HG02840 (cell line): ENCODE results near the gene AQP1.

Experiments
- ATAC-seq: cut with Tn5 transposase; IDR thresholded peaks from one replicate; pipeline ENCODE4 v1.9.1; 2021; ENCODE audit warnings: mild to moderate bottlenecking, moderate library complexity, moderate number of reproducible peaks; ENCODE audit not compliant: unreplicated experiment, low FRiP score

Gene AQP1

DNA sequence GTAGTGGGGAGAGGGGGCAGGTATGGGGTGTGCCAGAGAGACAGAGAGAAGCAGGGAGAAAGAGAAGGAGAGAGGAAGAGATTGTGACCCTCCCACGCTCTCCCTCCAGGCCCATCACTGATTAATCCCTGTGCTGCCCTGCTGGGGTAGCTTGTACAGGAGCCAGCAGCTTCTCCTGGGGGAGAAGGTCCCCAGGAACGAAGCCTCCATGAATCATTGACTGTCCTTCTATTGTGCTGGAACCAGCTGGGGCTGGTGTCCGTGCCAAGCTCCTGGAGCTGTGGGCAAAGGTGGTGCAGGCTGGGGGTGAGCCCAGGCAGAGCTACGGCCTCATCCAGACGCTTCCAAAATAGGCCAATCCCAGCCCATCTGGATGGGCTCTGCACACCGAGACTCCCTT, 20.9 kb downstream of the AQP1 start:
- no peak for ATAC-seq

GRCh38 chr7:30933124-30933974, 21.7 kb downstream of the AQP1 start:
- no peak for ATAC-seq

DNA sequence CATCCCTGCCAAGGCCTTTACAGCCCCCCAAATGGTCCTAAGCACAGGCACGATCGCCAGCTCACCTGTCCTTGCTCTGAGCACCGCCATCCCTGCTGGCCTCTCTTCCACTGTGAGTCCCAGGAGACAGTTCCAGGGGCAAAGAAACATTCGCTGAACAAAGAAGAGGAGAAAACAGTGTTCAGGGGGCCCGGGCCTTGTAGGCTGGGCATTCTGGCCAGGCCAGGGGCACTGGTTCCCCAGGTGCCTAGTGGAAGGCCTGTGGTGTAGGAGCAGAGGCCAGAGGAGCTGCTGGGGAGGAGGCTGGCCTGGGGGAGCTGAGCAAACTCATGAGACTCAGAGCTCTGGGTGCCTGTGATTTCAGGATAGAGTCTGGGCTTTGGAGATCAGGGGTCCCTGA, 22.6 kb downstream of the AQP1 start:
- no peak for ATAC-seq

DNA sequence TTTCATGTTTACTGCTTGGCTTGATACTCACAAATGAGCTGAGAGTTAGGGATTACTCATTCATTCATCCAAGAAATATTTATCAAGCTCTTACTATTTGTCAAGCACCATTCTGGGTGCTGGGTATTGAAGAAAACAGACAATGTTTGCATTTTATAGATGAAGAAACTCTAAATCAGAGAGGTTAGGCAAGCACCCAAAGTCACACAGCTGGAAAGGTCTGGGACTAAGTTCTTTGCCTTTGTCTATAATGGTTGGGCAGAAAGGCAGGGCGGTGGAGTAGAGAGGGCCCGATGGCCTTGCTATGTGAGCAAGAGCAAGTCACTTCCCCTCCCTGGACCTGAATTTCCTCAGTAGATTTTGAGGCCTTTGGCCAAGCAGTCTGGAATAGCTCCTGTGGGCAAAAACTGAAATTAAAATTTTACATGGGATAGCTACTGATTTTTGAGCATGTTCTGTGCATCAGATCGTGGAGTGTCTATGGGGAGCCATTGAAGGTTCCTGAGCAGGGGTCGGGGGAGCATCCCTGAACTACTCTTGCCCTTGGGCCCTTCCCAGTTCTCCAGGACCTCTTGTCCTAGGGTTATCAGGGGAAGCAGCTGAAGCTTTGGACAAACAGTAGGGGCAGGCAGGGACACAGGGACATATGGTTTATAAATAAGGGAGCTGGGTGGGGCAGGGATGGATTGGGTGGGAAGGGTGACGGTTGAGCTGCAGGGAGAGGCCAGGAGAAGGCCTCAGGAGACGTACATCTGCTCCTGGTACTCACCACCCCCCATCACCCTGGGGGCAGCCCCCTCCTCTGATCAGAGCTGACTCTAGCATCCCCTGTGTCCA, 23.3 kb downstream of the AQP1 start:
- no peak for ATAC-seq

DNA sequence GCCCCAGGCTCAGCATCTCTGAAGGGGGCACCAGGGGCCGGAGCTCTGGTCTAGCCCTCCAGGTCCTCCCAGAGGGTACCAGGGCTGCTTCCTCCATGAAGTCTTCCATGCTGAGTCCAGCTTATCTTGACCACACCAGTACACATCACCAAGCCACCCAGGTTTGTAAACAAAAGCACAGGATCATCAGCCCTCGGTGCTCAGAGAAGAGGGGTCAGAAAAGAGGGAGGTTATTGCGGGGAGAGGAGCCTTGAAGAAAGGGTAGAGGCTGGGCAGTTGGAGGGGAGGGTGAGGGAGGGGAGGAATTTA, 23.9 kb downstream of the AQP1 start:
- no peak for ATAC-seq

- ATAC-seq: no peak
Measured at GRCh38 chr7:30936650-30937245, 25.1 kb downstream of the AQP1 start.

DNA sequence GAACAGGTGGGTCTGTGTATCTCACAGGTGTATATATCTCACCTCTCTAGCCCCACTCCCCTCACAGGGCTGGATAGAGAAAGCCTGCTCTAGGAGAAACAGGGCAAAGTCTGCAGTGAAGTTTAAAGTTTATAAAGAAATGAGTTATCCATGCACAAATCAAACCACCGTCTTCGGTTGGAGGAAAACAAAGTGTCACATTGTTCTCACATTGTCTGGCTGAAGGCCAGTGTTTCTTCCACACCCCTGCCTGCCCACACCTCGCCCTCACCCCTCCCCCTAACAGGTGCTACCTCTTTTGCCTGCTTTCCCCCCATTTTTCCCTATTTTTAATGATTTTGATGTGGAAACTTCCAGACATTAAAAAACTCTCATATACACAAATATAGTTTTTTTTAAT, 25.8 kb downstream of the AQP1 start:
- ATAC-seq: no peak

DNA sequence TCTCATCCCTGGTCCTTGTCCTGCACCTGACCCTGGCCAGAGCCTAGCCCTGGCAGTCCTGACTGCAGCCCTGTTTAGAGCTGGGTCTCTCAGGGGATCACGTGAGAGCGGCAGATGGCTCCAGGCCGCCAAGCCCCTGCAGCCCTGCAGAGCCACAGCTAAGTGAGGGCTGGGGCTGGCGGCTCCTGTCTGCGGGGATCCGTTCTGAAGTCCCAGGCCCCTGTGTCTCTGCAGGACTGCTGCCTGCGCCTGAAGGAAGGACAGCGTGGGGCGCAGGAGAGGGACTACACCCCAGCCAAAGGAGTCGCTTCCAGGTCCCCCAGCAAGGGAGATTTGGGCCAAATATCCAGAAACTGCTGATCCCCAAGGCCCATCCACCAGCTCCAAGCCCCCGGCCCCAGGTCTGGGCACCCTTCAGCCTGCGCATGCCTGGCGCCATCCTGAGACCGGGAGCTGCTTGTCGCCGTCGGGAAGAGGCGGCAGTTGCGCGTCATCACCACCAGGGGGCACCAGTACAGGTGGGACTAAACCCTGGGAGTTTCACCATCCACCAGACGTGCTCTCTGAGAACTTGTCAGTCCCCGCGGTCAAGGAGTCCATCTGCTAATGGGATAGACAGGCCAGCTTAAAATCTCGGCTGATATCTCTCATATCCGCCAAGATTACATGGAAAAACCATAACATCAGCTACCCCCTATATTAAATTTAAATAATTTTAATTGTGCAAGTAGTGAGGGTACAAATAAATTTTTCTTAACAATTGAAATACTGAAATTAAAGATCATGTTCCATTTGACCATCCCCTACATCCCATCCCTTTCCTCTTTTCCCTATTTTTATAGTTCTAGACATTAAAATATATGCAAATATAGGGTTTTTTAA, 27.0 kb downstream of the AQP1 start:
- peak; percentile 86 for ATAC-seq

- ATAC-seq: no peak
Measured at GRCh38 chr7:30941582-30942323, 30.1 kb downstream of the AQP1 start.

DNA sequence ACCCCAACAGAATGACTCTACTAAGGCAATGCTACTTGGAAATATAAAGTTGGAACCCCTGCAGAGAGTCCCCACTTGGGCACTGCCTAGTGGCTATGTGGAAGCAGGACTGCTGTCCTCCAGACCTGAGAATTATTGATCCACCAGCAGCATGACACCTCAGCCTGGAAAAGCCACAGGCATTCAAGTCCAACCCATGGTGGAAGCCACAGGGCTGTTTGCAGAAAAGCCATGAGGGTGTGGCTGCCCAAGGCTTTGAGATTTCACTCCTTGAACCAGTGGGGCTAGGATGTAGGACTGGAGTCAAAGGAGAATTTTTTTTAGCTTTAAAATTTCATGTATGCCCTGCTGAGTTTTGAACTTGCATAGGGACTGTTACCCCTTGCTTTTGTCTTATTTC, 38.5 kb downstream of the AQP1 start:
- no peak for ATAC-seq

GRCh38 chr7:30954914-30955313, 43.3 kb downstream of the AQP1 start:
- no peak for ATAC-seq

GRCh38 chr7:30956704-30957103, 45.1 kb downstream of the AQP1 start:
- no peak for ATAC-seq

GRCh38 chr7:30963842-30964241, 52.2 kb downstream of the AQP1 start, which contains the start of gene GHRHR:
TSS of gene GHRHR (plus strand) at chr7:30963953. CDS start at chr7:30964069, 116 bp downstream.
- ATAC-seq: no peak

DNA sequence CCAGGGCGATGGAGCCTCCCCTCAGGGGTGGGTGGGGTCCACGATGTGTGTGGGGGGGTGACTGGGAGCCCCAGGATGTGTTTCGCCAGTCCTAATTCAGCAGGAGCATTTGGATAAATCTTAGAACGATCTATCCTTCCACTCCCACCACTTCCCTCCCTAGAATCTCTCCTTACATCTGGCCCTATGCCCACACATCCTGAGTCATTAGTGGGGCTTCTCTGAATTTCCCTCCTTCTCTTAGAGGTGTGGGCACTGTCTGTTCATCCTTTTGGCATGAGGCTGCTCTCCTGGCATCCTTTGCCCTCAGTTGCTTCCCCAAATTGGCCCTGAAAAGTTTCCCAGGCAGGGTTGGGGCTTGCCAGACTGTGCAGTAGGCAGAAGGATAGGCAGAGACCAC, 53.7 kb downstream of the AQP1 start:
- no peak for ATAC-seq

- ATAC-seq: no peak
Measured at GRCh38 chr7:30965883-30966282, 54.2 kb downstream of the AQP1 start.

DNA sequence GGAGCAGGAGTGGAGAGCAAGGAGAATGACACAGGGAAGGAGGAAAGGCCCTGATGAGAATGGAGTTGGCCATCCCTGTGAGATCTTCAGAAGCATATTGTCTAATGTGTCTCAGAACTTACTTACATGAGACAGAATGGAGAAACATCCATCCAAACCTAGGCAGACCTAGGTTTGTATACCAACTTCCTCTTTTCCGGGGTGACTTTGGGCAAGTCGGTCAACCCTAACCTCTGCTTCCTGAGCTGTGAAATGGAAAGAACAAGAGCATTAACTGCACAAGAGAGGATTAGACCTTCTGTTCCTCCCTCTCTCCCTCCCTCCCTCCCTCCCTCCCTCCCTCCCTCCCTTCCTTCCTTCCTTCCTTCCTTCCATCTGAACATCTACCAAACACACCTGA, 56.6 kb downstream of the AQP1 start:
- ATAC-seq: no peak

- no peak for ATAC-seq
Measured at GRCh38 chr7:30968747-30969603, 57.3 kb downstream of the AQP1 start.

DNA sequence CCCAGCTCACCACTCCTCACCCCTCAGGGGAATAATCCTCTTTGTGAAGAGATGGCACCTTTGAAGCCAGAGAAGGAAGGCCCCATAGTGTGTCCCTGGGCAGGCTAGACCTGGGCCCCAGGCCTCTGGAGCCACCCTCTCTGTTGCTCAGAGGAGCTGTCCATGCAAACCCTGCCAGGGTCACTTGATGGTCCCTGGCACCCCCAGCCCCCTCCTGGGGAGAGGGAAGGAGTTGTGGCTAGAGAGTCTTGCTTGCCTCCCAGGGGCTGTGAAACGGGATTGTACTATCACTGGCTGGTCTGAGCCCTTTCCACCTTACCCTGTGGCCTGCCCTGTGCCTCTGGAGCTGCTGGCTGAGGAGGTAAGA, 57.9 kb downstream of the AQP1 start:
- no peak for ATAC-seq

- ATAC-seq: no peak
Measured at GRCh38 chr7:30970074-30970473, 58.4 kb downstream of the AQP1 start.
